Stomach smooth muscle (tissue), 2 donors: ENCODE measurements around the gene GNG8.

Source experiments
- H3K27ac ChIP-seq: one replicate; pipeline ENCODE4 v1.7.0; 2013; ENCODE audit warnings: mild to moderate bottlenecking, low read length, inconsistent platforms
- H3K27me3 ChIP-seq, 2 donors: one replicate each; pipeline ENCODE4 v1.7.0; 2013; ENCODE audit warnings: low read length in 2 of 2; ENCODE audit not compliant: insufficient read depth in 2 of 2, control insufficient read depth in 1 of 2
- H3K36me3 ChIP-seq, 2 donors: one replicate each; pipeline ENCODE4 v1.7.0; 2013; ENCODE audit warnings: low read length in 2 of 2; ENCODE audit not compliant: control insufficient read depth in 2 of 2, insufficient read depth in 2 of 2
- H3K4me1 ChIP-seq: one replicate; pipeline ENCODE4 v1.7.0; 2013; ENCODE audit warnings: low read length; ENCODE audit not compliant: control insufficient read depth, insufficient read depth
- H3K4me3 ChIP-seq, 2 donors: one replicate each; pipeline ENCODE4 v1.7.0; 2013; ENCODE audit warnings: low read length in 2 of 2
- H3K9ac ChIP-seq, 2 donors: one replicate each; pipeline ENCODE4 v1.7.0; 2013; ENCODE audit warnings: low read length in 2 of 2, mild to moderate bottlenecking in 1 of 2
- H3K9me3 ChIP-seq, 2 donors: one replicate each; pipeline ENCODE4 v1.7.0; 2013; ENCODE audit warnings: low read length in 2 of 2; ENCODE audit not compliant: control insufficient read depth in 2 of 2
- donor health status: healthy.
- donor health status: Pancreatic carcinoma.

The GNG8 gene

GRCh38 chr19:46644720-46645119 is 8.7 kb upstream of the GNG8 start:
- H3K27ac ChIP-seq: peak overlapping the region; percentile 58
- peaks cover 6 to 12% of the 10 kb centered on the region in 2 donors for H3K36me3 ChIP-seq
- H3K9me3 ChIP-seq: no peaks in the 10 kb centered on the region
- H3K4me1 ChIP-seq: peaks cover 21% of the 10 kb centered on the region
- H3K9ac ChIP-seq: no peak overlapping the region
- no peaks in the 10 kb centered on the region for H3K27me3 ChIP-seq
- no peak overlapping the region for H3K4me3 ChIP-seq

- Histone ChIP-seq H3K9ac (no peak overlapping the region), H3K9me3 (no peaks in the 10 kb centered on the region), H3K4me3 (no peak overlapping the region), H3K27me3 (no peaks in the 10 kb centered on the region), H3K4me1 (peaks cover 41% of the 10 kb centered on the region), H3K27ac (no peak overlapping the region), H3K36me3 (no peaks in the 10 kb centered on the region)
Observed at GRCh38 chr19:46640656-46641055, 4.7 kb upstream of the GNG8 start.

GRCh38 chr19:46639358-46640182 is 3.6 kb upstream of the GNG8 start:
- Histone ChIP-seq H3K9ac (peak overlapping the region; percentile 71 to 79), H3K27me3 (no peaks in the 10 kb centered on the region)

DNA sequence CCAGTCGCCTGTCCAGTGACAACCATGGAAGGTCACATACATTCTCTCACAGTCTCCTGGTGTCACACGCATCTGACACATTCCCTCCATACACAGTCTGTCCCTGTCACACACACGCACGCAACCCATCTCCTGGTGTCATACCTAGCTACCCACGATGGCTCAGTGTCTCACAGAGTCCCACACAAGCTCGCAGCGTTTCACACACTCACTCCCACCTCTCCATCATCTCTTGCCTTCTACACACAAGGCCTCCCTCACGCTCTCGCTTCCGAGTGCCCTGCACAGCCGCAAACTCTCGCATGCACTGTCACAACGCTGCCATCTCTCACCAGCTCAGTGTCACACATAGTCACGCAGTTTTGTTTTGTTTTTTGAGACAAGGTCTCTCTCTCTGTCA is 1.2 kb upstream of the GNG8 start:
- H3K27ac ChIP-seq: no peak overlapping the region
- no peaks in the 10 kb centered on the region for H3K27me3 ChIP-seq
- H3K9me3 ChIP-seq: no peaks in the 10 kb centered on the region
- no peak overlapping the region for H3K4me3 ChIP-seq
- no peak overlapping the region for H3K9ac ChIP-seq
- no peaks in the 10 kb centered on the region for H3K36me3 ChIP-seq
- H3K4me1 ChIP-seq: peaks cover 55% of the 10 kb centered on the region

More at GRCh38 chr19:46639358-46640182, 3.6 kb upstream of the GNG8 start:
- H3K9me3 ChIP-seq: no peaks in the 10 kb centered on the region
- H3K4me1 ChIP-seq: peaks cover 42% of the 10 kb centered on the region
- peak overlapping the region; percentile 89 for H3K27ac ChIP-seq
- no peaks in the 10 kb centered on the region for H3K36me3 ChIP-seq
- peak overlapping the region; percentile 69 to 77 for H3K4me3 ChIP-seq

- no peaks in the 10 kb centered on the region for H3K9me3 ChIP-seq
- H3K36me3 ChIP-seq: no peaks in the 10 kb centered on the region
- no peaks in the 10 kb centered on the region for H3K27me3 ChIP-seq
- H3K9ac ChIP-seq: peak overlapping the region in 1 of 2 donors; percentile 22
- H3K4me3 ChIP-seq: peak overlapping the region; percentile 50 to 66
- H3K4me1 ChIP-seq: peaks cover 52% of the 10 kb centered on the region
- no peak overlapping the region for H3K27ac ChIP-seq
Observed at GRCh38 chr19:46634656-46635218, 1.3 kb downstream of the GNG8 start.

DNA sequence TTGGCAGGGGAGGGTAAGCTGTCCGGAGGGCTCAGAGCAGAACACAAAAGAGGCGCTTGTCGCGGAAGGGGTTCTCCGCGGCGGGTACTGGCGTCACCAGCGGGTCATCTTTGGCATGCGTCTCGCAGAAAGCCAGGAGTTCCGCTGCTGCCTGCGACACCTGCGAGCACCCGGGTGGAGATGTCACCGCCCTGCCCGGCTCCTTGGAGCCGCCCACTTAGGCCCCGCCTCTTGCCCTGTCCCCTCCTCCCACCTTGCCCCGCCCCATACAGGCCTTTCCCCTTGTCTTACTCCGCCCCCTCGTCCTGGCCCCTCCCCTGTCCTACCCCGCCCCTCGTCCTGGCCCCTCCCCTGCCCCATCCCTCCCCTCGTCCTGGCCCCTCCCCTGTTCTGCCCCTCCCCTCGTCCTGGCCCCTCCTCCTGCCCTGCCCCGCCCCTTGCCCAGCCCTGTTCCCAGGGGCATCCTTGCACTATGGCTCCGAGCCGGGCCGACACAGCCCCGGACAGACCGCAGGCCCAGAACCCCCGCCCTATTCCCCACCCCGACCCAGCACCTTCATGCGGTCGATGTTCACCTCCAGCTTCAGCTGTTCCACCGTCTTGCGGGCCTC is 1.9 kb downstream of the GNG8 start:
- Histone ChIP-seq H3K27ac (no peak overlapping the region), H3K4me3 (peak overlapping the region; percentile 78 to 81), H3K9ac (peak overlapping the region; percentile 62 to 72), H3K9me3 (no peaks in the 10 kb centered on the region), H3K4me1 (peaks cover 46% of the 10 kb centered on the region), H3K27me3 (no peaks in the 10 kb centered on the region), H3K36me3 (no peaks in the 10 kb centered on the region)

GRCh38 chr19:46633130-46633529 is 2.9 kb downstream of the GNG8 start:
- Histone ChIP-seq H3K9ac (no peak overlapping the region), H3K27me3 (no peaks in the 10 kb centered on the region), H3K27ac (no peak overlapping the region), H3K4me3 (peak overlapping the region in 1 of 2 donors; percentile 81), H3K9me3 (no peaks in the 10 kb centered on the region), H3K36me3 (no peaks in the 10 kb centered on the region), H3K4me1 (peaks cover 37% of the 10 kb centered on the region)

DNA sequence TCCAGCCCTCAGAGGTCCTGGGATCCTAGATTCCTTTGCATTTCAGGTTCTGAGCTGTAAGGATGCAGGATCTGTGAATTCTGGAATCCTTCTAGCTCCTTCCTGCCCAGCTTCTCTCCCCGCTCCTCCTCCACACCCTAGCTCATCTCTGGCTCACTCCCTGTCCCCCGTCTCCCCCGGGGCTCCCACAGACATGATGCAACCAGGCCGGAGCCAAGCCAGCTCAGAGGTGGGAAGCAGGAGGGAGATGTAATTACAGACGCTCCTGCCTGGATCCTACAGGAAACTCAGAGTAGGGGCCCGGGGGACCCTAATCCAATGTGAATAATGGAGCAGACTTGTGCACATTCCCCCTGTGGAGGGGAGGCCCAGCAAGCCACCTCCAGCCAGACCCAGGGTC is 4.5 kb downstream of the GNG8 start:
- no peaks in the 10 kb centered on the region for H3K9me3 ChIP-seq
- peaks cover 36% of the 10 kb centered on the region for H3K4me1 ChIP-seq
- H3K27ac ChIP-seq: peak overlapping the region; percentile 18
- H3K9ac ChIP-seq: no peak overlapping the region
- no peaks in the 10 kb centered on the region for H3K27me3 ChIP-seq
- no peaks in the 10 kb centered on the region for H3K36me3 ChIP-seq
- no peak overlapping the region for H3K4me3 ChIP-seq

DNA sequence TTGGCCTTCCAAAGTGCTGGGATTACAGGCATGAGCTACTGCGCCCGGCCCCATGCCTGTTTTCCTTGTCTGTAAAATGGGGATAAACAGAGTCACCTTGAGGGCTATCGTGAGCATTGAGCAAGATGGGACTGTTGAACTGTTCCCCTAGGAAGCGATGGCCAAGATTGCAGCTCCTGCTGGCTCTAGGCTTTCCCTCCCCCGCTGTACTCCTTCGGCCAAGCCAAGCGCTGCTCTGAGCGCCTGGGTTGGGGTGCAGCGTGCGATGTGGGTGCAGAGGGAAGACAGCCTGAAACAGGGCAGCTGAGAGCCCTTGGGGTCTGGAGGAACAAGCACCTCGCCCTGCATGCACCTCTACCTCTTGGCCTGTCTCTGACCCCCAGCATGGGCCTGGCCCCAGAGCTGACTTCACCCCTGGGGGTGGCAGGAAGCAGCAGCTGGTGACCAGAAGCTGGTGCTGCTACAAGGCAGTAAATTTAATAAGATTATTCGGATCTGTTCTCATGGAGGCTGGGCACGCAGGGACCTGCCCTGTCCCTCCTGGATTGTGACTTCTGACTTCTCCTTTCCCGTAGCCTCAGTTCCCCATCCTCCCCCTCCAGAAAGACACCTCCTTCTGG is 5.3 kb downstream of the GNG8 start:
- Histone ChIP-seq H3K27me3 (no peaks in the 10 kb centered on the region), H3K36me3 (no peaks in the 10 kb centered on the region), H3K9me3 (no peaks in the 10 kb centered on the region), H3K4me3 (peak overlapping the region in 1 of 2 donors; percentile 29), H3K4me1 (peaks cover 38% of the 10 kb centered on the region), H3K27ac (no peak overlapping the region), H3K9ac (no peak overlapping the region)

GRCh38 chr19:46629546-46630025 is 6.4 kb downstream of the GNG8 start:
- H3K27ac ChIP-seq: no peak overlapping the region
- H3K36me3 ChIP-seq: no peaks in the 10 kb centered on the region
- H3K9me3 ChIP-seq: no peaks in the 10 kb centered on the region
- H3K27me3 ChIP-seq: no peaks in the 10 kb centered on the region
- no peak overlapping the region for H3K9ac ChIP-seq
- no peak overlapping the region for H3K4me3 ChIP-seq
- H3K4me1 ChIP-seq: peaks cover 41% of the 10 kb centered on the region
